Neural progenitor cell (in vitro differentiated cells): Measurements from ENCODE around the gene PSENEN. TPM values are rescaled to one million over a fixed set of nuclear protein-coding genes. Genes with fewer than 3 reads are reported as not detected.

ENCODE experiments used
- DNase-seq: peaks from one replicate; pipeline ENCODE4 v3.0.0-alpha.2; 2016; ENCODE audit warnings: low spot score
- H2AFZ ChIP-seq: fragments of 200-600 bp; sonication (generic); replicated peaks from 2 replicates; pipeline ENCODE4 v1.6.1; 2016; ENCODE audit warnings: antibody characterized with exemption
- H3F3A ChIP-seq: fragments of 200-600 bp; sonication (generic); 2 replicates; pipeline ENCODE4 v1.6.1; 2016; ENCODE audit warnings: antibody characterized with exemption, low read depth
- H3K27ac ChIP-seq: fragments of 200-600 bp; sonication (generic); 2 replicates; pipeline ENCODE4 v1.5.1; 2016; ENCODE audit warnings: mild to moderate bottlenecking
- H3K27me3 ChIP-seq: fragments of 200-600 bp; sonication (generic); 2 replicates; pipeline ENCODE4 v1.6.1; 2016; ENCODE audit warnings: mild to moderate bottlenecking, moderate library complexity
- H3K36me3 ChIP-seq: fragments of 200-600 bp; sonication (generic); 2 replicates; pipeline ENCODE4 v1.5.1; 2016
- H3K4me1 ChIP-seq: fragments of 200-600 bp; sonication (generic); 2 replicates; pipeline ENCODE4 v1.6.1; 2016; ENCODE audit warnings: mixed run types
- H3K4me2 ChIP-seq: fragments of 200-600 bp; sonication (generic); 2 replicates; pipeline ENCODE4 v1.6.1; 2016
- H3K4me3 ChIP-seq: fragments of 200-600 bp; sonication (generic); 2 replicates; pipeline ENCODE4 v1.5.1; 2016
- H3K79me2 ChIP-seq: fragments of 200-600 bp; sonication (generic); 2 replicates; pipeline ENCODE4 v1.6.1; 2016; ENCODE audit warnings: low read depth
- H3K9ac ChIP-seq: fragments of 200-600 bp; sonication (generic); 2 replicates; pipeline ENCODE4 v1.6.1; 2016
- H3K9me3 ChIP-seq: fragments of 200-600 bp; sonication (generic); 2 replicates; pipeline ENCODE4 v1.5.1; 2016; ENCODE audit warnings: low read depth
- H4K20me1 ChIP-seq: fragments of 200-600 bp; sonication (generic); 2 replicates; pipeline ENCODE4 v1.6.1; 2016; ENCODE audit warnings: low read depth
- H3K27ac Mint-ChIP-seq: 3 replicates; pipeline ENCODE4 v1.8.0; 2021; ENCODE audit warnings: mixed read lengths
- H3K27me3 Mint-ChIP-seq: 2 replicates; pipeline ENCODE4 v1.8.0; 2022; ENCODE audit warnings: low read depth, mild to moderate bottlenecking, inconsistent platforms, moderate library complexity, mixed read lengths; ENCODE audit not compliant: insufficient read depth
- H3K36me3 Mint-ChIP-seq: 3 replicates; pipeline ENCODE4 v1.8.0; 2021; ENCODE audit warnings: mixed read lengths
- H3K4me1 Mint-ChIP-seq: 3 replicates; pipeline ENCODE4 v1.8.0; 2021; ENCODE audit warnings: mixed read lengths
- H3K4me3 Mint-ChIP-seq: 3 replicates; pipeline ENCODE4 v1.8.0; 2021; ENCODE audit warnings: mild to moderate bottlenecking, moderate library complexity, mixed read lengths
- H3K9me3 Mint-ChIP-seq: 3 replicates; pipeline ENCODE4 v1.8.0; 2020; ENCODE audit warnings: mixed read lengths
- EZH2 ChIP-seq: fragments of 200-600 bp; sonication (generic); IDR thresholded peaks from 2 replicates; pipeline ENCODE4 v1.6.1; 2017; ENCODE audit warnings: antibody characterized with exemption, mild to moderate bottlenecking, moderate library complexity
- EZH2phosphoT487 ChIP-seq: fragments of 200-600 bp; sonication (generic); IDR thresholded peaks from 2 replicates; pipeline ENCODE4 v1.6.1; 2017; ENCODE audit warnings: antibody characterized with exemption
- total RNA-seq: library from RNA; depleted of rRNA; stranded (reverse); fragments of >200 nt; gene quantifications from 2 replicates; pipeline ENCODE4 v1.2.3, GENCODE V29; 2015; ENCODE audit warnings: low replicate concordance
- TF ChIP-seq, protein P1 (sequence below): fragments of 200-600 bp; sonication (generic); IDR thresholded peaks from 2 replicates; pipeline ENCODE4 v1.5.1; 2017; ENCODE audit warnings: antibody characterized with exemption, mild to moderate bottlenecking

Gene PSENEN
- total RNA-seq, 1 donor from 2014 or later: 10.9 TPM

GRCh38 chr19:35780058-35780457 is 34.6 kb downstream of the PSENEN start:
- H3K4me3 ChIP-seq: no peak overlapping the region
- Mint-ChIP-seq H3K9me3 (no peaks in the 10 kb centered on the region), H3K27me3 (peaks cover 6% of the 10 kb centered on the region), H3K27ac (no peak overlapping the region), H3K4me1 (peaks cover 15% of the 10 kb centered on the region), H3K4me3 (no peak overlapping the region), H3K36me3 (peaks cover 5% of the 10 kb centered on the region)
- no peak overlapping the region for H2AFZ ChIP-seq
- peaks cover 35% of the 10 kb centered on the region for H4K20me1 ChIP-seq
- H3K9ac ChIP-seq: no peak overlapping the region
- peaks cover 21% of the 10 kb centered on the region for H3K27me3 ChIP-seq
- H3K79me2 ChIP-seq: no peaks in the 10 kb centered on the region
- H3K4me2 ChIP-seq: no peak overlapping the region
- H3K36me3 ChIP-seq: no peaks in the 10 kb centered on the region
- DNase-seq: no peak
- peaks cover 27% of the 10 kb centered on the region for H3F3A ChIP-seq
- H3K27ac ChIP-seq: no peak overlapping the region
- peaks cover 26% of the 10 kb centered on the region for H3K4me1 ChIP-seq
- no peaks in the 10 kb centered on the region for H3K9me3 ChIP-seq
- TF ChIP-seq, protein P1, sequence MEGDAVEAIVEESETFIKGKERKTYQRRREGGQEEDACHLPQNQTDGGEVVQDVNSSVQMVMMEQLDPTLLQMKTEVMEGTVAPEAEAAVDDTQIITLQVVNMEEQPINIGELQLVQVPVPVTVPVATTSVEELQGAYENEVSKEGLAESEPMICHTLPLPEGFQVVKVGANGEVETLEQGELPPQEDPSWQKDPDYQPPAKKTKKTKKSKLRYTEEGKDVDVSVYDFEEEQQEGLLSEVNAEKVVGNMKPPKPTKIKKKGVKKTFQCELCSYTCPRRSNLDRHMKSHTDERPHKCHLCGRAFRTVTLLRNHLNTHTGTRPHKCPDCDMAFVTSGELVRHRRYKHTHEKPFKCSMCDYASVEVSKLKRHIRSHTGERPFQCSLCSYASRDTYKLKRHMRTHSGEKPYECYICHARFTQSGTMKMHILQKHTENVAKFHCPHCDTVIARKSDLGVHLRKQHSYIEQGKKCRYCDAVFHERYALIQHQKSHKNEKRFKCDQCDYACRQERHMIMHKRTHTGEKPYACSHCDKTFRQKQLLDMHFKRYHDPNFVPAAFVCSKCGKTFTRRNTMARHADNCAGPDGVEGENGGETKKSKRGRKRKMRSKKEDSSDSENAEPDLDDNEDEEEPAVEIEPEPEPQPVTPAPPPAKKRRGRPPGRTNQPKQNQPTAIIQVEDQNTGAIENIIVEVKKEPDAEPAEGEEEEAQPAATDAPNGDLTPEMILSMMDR: no peak
- TF ChIP-seq EZH2phosphoT487 (no peak), EZH2 (no peak)

GRCh38 chr19:35780717-35781116 is 35.3 kb downstream of the PSENEN start:
- Histone ChIP-seq H3K4me1 (peaks cover 27% of the 10 kb centered on the region), H2AFZ (no peak overlapping the region), H3K4me3 (no peak overlapping the region), H4K20me1 (peaks cover 40% of the 10 kb centered on the region), H3K4me2 (no peak overlapping the region), H3K36me3 (no peaks in the 10 kb centered on the region), H3K9ac (no peak overlapping the region), H3F3A (peaks cover 29% of the 10 kb centered on the region), H3K27me3 (peaks cover 28% of the 10 kb centered on the region), H3K9me3 (no peaks in the 10 kb centered on the region), H3K79me2 (no peaks in the 10 kb centered on the region), H3K27ac (no peak overlapping the region)
- Mint-ChIP-seq H3K4me3 (no peak overlapping the region), H3K27ac (no peak overlapping the region), H3K4me1 (peaks cover 13% of the 10 kb centered on the region), H3K9me3 (no peaks in the 10 kb centered on the region), H3K27me3 (peaks cover 4% of the 10 kb centered on the region), H3K36me3 (peaks cover 5% of the 10 kb centered on the region)
- no peak for DNase-seq
- no peak for TF ChIP-seq EZH2
- TF ChIP-seq, protein P1: no peak
- no peak for TF ChIP-seq EZH2phosphoT487

DNA sequence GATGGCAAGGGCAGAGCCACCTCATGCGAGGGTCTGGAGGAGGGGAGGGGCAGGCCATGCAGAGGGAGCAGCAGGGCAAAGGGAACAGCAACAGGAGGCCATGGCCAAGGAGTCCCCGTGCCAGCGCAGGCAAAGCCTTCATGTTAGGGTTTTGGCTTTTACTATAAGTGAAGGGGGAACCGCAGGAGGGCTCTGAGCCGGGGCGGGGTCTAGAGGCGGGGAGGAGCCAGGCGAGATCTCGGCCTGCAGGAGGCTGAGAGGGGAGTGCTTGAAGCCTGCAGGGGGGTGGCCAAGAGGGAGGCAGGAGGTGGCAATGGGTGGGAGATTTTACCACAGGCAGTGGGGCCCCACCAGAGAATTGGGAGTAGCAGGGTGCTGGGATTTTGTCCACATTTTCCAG is 36.2 kb downstream of the PSENEN start:
- H3F3A ChIP-seq: peaks cover 23% of the 10 kb centered on the region
- Mint-ChIP-seq H3K27ac (no peak overlapping the region), H3K4me3 (no peak overlapping the region), H3K9me3 (no peaks in the 10 kb centered on the region), H3K36me3 (peaks cover 5% of the 10 kb centered on the region), H3K4me1 (peaks cover 6% of the 10 kb centered on the region), H3K27me3 (peaks cover 4% of the 10 kb centered on the region)
- H3K4me3 ChIP-seq: no peak overlapping the region
- no peaks in the 10 kb centered on the region for H3K79me2 ChIP-seq
- peaks cover 20% of the 10 kb centered on the region for H3K4me1 ChIP-seq
- peaks cover 34% of the 10 kb centered on the region for H4K20me1 ChIP-seq
- peaks cover 30% of the 10 kb centered on the region for H3K27me3 ChIP-seq
- no peak overlapping the region for H3K9ac ChIP-seq
- no peak for TF ChIP-seq EZH2
- TF ChIP-seq, protein P1: no peak
- TF ChIP-seq EZH2phosphoT487: no peak
- H3K36me3 ChIP-seq: no peaks in the 10 kb centered on the region
- H3K27ac ChIP-seq: no peak overlapping the region
- no peak for DNase-seq
- H3K9me3 ChIP-seq: no peaks in the 10 kb centered on the region
- no peak overlapping the region for H2AFZ ChIP-seq
- H3K4me2 ChIP-seq: no peak overlapping the region
